ENCODE results near the gene GCNT2. TPM values are rescaled to one million over a fixed set of nuclear protein-coding genes. Genes with fewer than 3 reads are reported as not detected.

Gene GCNT2
- total RNA-seq, 1 donor from 2014 or later, result 16.7 TPM

DNA sequence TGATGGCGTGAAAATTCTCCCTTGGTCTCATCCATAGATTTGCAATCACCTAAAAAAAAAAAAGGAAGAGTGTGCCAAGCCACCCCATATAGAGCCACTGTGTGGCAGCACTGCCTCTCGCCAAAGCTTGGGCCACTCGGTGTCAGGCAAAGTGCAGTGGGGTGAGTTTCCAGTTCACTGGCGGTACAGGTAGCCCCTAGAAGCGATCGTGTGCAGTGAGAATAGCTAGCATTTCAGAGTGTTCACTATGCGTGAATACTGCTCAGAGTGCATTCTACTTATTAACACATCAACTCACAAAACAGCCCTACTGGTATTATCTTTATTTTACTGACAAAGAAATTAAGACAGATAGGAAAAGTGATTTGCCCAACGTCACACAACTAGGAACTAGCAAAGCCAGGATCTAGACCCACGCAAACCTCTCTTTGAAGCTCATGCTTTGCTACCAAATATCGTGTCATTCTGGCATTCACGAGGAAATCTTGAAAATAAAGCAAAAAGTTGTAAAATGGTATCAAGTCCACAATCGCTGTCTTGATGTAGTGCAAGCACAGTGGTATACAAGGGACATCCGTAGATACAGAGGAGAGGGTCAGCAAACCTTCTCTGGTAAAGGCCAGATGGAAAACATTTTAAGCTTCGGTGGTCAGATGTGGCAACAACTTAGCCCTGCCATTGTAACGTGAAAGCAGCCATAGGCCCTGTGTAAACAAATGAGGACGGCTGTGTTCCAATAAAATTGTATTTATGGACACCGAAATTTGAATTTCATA is 10.4 kb upstream of the GCNT2 start:
- no peaks in the 10 kb centered on the region for H3K36me3 ChIP-seq
- H3K27me3 ChIP-seq, result no peaks in the 10 kb centered on the region
- TF ChIP-seq, protein P1, sequence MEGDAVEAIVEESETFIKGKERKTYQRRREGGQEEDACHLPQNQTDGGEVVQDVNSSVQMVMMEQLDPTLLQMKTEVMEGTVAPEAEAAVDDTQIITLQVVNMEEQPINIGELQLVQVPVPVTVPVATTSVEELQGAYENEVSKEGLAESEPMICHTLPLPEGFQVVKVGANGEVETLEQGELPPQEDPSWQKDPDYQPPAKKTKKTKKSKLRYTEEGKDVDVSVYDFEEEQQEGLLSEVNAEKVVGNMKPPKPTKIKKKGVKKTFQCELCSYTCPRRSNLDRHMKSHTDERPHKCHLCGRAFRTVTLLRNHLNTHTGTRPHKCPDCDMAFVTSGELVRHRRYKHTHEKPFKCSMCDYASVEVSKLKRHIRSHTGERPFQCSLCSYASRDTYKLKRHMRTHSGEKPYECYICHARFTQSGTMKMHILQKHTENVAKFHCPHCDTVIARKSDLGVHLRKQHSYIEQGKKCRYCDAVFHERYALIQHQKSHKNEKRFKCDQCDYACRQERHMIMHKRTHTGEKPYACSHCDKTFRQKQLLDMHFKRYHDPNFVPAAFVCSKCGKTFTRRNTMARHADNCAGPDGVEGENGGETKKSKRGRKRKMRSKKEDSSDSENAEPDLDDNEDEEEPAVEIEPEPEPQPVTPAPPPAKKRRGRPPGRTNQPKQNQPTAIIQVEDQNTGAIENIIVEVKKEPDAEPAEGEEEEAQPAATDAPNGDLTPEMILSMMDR (IDR thresholded peaks at IDR 0.05), result peak; percentile 47 to 80 (median 71)
- peak in 1 of 2 donors; percentile 75 for DNase-seq (ENCODE audit: low spot score in 2 of 2)
- H3K9me3 ChIP-seq, result no peaks in the 10 kb centered on the region
- intact Hi-C loops (cut with DNase I), result loop anchor here (1.0 to 5.0 kb wide), 3 partner anchors 47 to 213 kb away; partner anchors contain the start of genes C6orf52, PAK1IP1 and TMEM14C
- H3K27ac ChIP-seq, result peak overlapping the region; percentile 47 to 62
- H3K4me1 ChIP-seq, result peaks cover 0 to 5% of the 10 kb centered on the region in 2 donors
- peak overlapping the region in 1 of 2 donors; percentile 48 for H3K4me3 ChIP-seq

DNA sequence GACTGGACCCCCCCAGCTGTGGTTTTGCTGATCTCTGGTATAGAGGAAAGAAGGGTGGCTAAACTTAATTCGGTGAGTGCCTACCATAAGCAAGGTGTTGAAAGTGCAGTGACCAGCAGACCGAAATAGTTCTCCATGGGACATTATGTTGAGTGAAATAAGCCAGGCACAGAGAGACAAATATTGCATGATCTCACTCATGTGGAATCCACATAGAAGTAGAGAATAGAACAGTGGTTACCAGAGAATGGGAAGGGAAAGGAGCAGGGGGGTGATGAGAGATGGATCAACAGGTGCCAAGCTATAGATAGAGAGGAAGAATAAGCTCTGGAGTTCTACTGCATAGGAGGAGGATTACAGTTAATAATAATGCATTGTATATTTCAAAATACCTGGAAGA is 9.7 kb upstream of the GCNT2 start:
- Histone ChIP-seq H3K36me3 (no peaks in the 10 kb centered on the region), H3K4me3 (peak overlapping the region in 1 of 2 donors; percentile 48), H3K9me3 (no peaks in the 10 kb centered on the region), H3K27ac (peak overlapping the region; percentile 47 to 62), H3K4me1 (peaks cover 0 to 5% of the 10 kb centered on the region in 2 donors), H3K27me3 (no peaks in the 10 kb centered on the region)
- TF ChIP-seq, protein P1 (IDR thresholded peaks at IDR 0.05), result no peak
- intact Hi-C loops (cut with DNase I), result loop anchor here (5.0 kb wide), 1 partner anchor 46 kb away; no protein-coding TSS in a partner anchor
- DNase-seq (ENCODE audit: low spot score in 2 of 2), result no peak

DNA sequence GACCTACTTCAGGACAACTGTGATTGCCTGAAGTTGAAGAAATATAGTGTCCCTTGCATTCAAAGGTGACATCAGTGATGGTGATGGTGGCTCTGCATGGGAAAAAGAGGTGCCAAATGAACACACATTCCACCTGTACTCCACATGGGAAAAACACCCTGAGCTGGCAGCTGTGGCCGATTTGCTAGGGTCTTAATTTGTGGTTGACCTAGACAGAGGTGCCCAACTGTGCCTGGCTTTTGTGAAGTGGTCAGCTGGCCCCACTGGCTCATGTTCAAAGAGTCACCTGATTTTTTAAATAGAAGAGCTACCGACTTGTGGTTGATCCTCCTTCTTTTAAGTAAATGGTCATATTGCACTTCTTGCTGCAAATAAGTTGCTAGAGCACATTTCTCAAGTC is 7.6 kb upstream of the GCNT2 start:
- Histone ChIP-seq H3K4me1 (peaks cover 0 to 5% of the 10 kb centered on the region in 2 donors), H3K27me3 (no peaks in the 10 kb centered on the region), H3K9me3 (no peaks in the 10 kb centered on the region), H3K4me3 (no peak overlapping the region), H3K27ac (no peak overlapping the region), H3K36me3 (no peaks in the 10 kb centered on the region)
- peak in 1 of 2 donors; percentile 33 for DNase-seq (ENCODE audit: low spot score in 2 of 2)
- TF ChIP-seq, protein P1 (IDR thresholded peaks at IDR 0.05), result no peak
- intact Hi-C loops (cut with DNase I), result loop anchor here (5.0 kb wide), 1 partner anchor 44 kb away; no protein-coding TSS in a partner anchor

DNA sequence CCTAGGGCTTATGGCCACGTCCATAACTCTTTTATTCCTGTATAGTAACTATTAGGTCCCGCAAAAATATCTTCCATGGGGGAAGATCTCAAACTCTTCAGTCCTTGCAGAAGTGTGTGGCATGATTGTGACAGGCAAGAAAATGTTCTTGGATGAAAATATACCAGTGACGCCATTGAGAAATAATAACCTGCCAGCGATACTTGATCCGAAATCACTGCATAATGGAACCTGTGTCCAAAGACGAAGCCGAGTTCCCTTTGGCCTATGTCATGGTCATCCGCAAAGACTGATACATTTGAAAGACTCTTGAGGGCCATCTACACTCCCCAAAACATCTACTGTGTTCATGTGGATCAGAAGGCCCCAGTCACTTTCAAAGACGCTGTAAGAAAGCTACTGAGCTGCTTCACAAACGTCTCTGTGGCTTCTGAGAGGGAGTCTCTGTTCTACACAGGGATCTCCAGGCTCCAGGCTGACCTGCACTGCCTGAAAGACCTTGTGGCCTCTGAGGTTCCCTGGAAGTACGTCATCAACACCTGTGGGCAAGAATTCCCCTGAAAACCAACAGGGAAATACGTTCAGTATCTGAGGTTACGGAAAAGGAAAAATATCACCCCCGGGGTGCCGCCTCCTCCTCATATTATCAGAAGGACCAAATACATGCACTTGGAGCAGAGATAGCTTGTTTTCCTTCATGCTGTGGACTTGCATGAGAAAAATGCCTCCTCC is 6.9 kb upstream of the GCNT2 start:
- Histone ChIP-seq H3K9me3 (no peaks in the 10 kb centered on the region), H3K27me3 (no peaks in the 10 kb centered on the region), H3K27ac (no peak overlapping the region), H3K4me1 (peaks cover 0 to 7% of the 10 kb centered on the region in 2 donors), H3K36me3 (no peaks in the 10 kb centered on the region), H3K4me3 (no peak overlapping the region)
- intact Hi-C loops (cut with DNase I), result loop anchor here (5.0 kb wide), 1 partner anchor 43 kb away; no protein-coding TSS in a partner anchor
- TF ChIP-seq, protein P1 (IDR thresholded peaks at IDR 0.05), result no peak
- no peak for DNase-seq (ENCODE audit: low spot score in 2 of 2)

DNA sequence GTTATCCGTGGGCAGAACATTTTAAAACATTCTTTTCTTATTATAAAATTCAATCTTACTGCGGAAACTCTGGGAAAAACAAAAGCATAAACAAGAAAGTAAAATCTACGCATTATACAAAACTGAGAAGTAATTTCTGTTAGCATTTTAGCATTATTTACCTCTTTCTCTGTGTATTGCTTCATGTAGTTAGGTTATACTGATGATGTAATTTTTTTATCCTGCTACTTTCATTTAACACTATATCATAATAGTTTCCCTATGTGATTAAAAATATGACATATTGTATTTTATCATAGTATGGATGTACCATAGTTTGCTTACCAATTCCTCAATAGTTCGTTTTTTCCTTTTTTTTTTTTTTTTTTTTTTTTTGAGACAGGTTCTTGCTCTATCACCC is 4.2 kb upstream of the GCNT2 start:
- Histone ChIP-seq H3K4me3 (no peak overlapping the region), H3K4me1 (peaks cover 10 to 14% of the 10 kb centered on the region in 2 donors), H3K36me3 (no peaks in the 10 kb centered on the region), H3K27ac (no peak overlapping the region), H3K27me3 (no peaks in the 10 kb centered on the region), H3K9me3 (no peaks in the 10 kb centered on the region)
- intact Hi-C loops (cut with DNase I), result no loop called here
- no peak for DNase-seq (ENCODE audit: low spot score in 2 of 2)
- TF ChIP-seq, protein P1 (IDR thresholded peaks at IDR 0.05), result no peak
